GM06990 (cell line): ENCODE results near the gene NRARP.
A peak's percentile ranks its signal among the peaks of the same experiment; 100 is the strongest.

ENCODE experiments used
- DNase-seq: peaks from one replicate; pipeline ENCODE4 v3.0.0-alpha.2; 2011; ENCODE audit not compliant: insufficient read length; ENCODE audit errors: extremely low read depth
- H3K27me3 ChIP-seq: replicated peaks from 2 replicates; pipeline ENCODE4 v1.6.0; 2011; ENCODE audit warnings: low read length; ENCODE audit not compliant: control insufficient read depth, insufficient read depth
- H3K36me3 ChIP-seq: 2 replicates; pipeline ENCODE4 v1.5.1; 2011; ENCODE audit warnings: low read length; ENCODE audit not compliant: control insufficient read depth, insufficient read depth
- H3K4me3 ChIP-seq: replicated peaks from 2 replicates; pipeline ENCODE4 v1.5.1; 2011; ENCODE audit warnings: low read depth, mild to moderate bottlenecking, control low read depth, low read length
- TF ChIP-seq, protein P1 (sequence below): IDR thresholded peaks from 2 replicates; pipeline ENCODE4 v1.5.1; 2011; ENCODE audit warnings: low read length, control low read depth, mild to moderate bottlenecking, inconsistent platforms; ENCODE audit not compliant: insufficient read depth, poor library complexity, severe bottlenecking

NRARP gene

DNA sequence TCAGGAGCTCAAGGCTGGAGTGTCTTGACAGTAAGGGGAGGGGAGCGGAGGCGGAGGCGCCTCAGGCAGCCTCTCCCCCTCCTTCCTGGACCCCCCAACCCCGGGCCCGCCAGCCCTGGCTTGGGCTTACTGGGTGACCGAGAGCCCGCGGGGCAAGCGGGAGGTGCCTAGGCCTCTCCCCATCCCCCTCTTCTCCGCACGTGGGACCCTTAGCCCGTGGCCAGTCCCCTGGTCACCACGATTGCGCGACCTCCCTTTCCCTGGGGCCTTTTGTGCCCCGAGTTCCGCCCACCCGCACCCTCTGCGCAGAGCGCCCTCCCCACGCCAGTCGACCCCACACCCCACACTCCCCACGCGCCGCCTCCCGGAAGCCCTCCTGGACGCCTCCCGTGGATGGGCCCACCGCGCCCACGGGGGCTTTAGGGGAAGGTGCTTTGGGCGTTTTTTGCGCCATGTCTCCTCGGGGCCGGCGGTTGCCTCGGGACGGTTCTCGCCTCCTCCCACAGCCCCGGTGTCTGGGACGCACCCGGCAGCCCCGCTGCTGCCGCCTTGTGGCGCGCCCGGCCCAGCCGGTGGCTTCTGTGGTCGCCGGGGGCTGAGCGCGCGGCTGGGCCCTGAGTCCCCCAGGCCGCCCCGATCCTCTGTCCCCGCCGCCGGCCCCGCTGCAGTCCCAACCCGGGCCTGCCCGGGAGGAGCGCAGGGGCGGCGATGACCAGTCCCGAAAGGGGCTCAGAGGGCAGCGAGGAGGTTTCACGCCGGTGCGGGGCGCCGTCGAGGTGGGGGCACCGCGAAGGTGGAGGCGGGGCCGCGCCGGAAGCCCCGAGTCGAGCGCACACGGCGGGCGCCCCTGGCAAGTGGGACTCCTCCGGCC is 21.4 kb downstream of the NRARP start:
- TF ChIP-seq, protein P1, sequence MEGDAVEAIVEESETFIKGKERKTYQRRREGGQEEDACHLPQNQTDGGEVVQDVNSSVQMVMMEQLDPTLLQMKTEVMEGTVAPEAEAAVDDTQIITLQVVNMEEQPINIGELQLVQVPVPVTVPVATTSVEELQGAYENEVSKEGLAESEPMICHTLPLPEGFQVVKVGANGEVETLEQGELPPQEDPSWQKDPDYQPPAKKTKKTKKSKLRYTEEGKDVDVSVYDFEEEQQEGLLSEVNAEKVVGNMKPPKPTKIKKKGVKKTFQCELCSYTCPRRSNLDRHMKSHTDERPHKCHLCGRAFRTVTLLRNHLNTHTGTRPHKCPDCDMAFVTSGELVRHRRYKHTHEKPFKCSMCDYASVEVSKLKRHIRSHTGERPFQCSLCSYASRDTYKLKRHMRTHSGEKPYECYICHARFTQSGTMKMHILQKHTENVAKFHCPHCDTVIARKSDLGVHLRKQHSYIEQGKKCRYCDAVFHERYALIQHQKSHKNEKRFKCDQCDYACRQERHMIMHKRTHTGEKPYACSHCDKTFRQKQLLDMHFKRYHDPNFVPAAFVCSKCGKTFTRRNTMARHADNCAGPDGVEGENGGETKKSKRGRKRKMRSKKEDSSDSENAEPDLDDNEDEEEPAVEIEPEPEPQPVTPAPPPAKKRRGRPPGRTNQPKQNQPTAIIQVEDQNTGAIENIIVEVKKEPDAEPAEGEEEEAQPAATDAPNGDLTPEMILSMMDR: no peak
- Histone ChIP-seq H3K27me3 (no peaks in the 10 kb centered on the region), H3K36me3 (peaks cover 11% of the 10 kb centered on the region), H3K4me3 (no peak overlapping the region)
- DNase-seq: no peak

DNA sequence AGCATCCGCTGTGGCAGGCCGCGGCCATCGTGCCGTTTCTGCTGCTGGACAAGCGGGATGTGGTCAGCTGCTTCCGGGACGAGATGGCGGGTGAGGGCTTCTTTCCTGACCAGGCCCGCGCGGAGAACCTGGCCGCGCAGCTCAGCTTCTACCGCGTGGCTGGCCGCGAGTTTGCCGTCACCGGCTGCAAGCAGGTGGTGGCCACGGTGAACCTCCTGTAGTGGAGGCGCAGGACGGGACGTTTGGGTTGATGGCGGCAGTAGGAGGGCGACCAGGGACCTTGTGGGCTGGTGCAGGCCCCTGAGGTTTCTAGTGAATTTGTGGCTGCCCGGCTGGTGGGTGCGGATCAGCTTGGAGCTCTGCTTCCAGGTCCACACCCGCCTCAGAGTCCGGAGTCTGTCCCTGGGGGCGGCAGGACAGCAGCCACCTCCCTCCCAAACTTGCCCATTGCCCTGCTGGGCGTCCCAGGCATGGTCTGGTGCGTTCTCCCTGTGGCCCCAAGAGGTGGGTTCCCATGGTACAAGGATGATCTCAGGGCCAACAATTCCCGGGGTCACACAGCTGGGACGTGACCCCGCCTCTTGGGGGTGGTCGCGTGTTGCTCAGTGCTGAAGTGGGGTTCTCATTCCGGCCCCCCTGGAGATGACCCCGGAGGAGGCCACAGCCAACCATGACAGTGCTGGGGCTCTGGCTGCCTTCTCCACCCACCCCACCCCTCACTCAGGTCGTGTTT is 22.2 kb downstream of the NRARP start:
- peak; percentile 27 for DNase-seq
- TF ChIP-seq, protein P1: no peak
- Histone ChIP-seq H3K27me3 (no peaks in the 10 kb centered on the region), H3K36me3 (peaks cover 11% of the 10 kb centered on the region), H3K4me3 (no peak overlapping the region)

DNA sequence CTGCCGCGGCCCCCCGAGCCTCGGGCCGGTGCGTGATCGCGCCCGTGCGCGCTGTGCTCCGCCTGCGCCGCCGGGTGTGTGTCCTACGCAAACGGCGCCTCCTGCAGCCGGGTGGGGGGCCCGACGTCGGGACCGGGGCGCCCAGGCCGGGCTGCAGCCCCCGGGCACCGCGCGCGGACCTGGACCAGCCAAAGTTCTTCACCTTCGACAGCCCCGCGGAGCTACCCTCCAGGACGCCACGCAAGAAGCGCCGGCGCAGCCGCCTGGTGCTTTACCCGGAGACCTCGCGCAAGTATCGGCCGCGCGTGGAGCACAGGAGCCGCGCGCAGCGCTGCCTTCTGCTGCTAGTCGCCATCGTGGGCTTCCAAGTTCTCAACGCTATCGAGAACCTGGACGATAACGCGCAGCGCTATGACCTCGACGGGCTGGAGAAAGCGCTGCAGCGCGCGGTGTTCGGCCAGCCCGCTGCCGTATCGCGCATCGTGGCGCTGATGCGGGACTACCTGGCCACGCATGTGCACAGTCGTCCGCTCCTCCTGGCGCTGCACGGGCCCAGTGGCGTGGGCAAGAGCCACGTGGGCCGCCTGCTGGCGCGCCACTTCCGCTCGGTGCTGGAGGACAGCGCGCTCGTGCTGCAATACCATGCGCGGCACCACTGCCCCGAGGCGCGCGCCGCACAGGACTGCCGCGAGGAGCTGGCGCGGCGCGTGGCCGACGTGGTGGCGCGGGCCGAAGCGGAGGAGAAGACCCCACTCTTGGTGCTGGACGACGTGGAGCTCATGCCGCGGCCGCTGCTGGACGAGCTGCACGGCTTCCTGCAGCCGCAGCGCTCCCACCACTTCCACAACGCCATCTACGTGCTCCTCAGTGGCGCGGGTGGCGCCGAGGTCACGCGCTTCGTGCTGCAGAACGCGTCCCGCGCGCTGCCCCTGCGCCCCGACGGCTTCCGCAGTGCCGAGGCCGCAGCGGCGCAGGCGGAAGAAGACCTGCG is 23.1 kb downstream of the NRARP start:
- Histone ChIP-seq H3K36me3 (peaks cover 14% of the 10 kb centered on the region), H3K27me3 (no peaks in the 10 kb centered on the region), H3K4me3 (peak overlapping the region; percentile 72)
- TF ChIP-seq, protein P1: no peak
- peak; percentile 18 for DNase-seq

DNA sequence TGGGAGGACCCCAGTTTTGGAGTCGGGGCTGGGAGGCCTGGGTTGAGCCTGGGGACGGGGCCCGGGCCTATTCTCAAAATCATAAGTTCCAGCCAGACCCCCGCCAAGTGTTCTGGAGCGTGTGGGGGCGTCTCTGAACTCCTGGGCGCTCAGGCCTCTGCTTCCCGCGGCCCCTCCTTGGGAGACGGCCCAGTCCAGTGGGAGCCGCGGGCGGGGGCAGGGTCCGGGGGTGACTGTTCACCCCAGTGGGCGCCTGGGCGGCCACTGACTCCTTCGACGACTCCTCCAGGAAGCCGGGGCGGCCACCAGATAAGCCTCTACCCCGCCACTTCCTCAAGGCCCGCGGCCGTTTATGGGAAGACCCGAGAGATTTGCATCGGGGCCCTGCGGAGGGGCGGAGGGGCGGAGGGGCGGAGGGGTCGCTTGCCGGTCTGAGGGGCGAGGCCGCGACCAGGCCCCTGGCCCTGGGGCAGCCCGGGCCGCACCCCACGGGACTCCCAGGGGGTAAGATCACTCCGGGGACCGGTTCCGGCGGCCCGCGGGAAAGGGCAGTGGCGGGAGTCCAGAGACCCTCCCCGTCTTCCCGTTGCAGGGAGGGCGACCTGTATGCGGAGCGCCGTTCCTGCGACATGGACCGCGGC is 23.9 kb downstream of the NRARP start:
- Histone ChIP-seq H3K36me3 (peaks cover 16% of the 10 kb centered on the region), H3K27me3 (no peaks in the 10 kb centered on the region), H3K4me3 (peak overlapping the region; percentile 72)
- TF ChIP-seq, protein P1: no peak
- peak; percentile 39 for DNase-seq
